NCI-H1092 (cell line): ENCODE data around the gene SOST.
A peak's percentile ranks its signal among the peaks of the same experiment; 100 is the strongest.
"Not testable (repeated sequence)": the region's sequence is repeated elsewhere in the genome, so short reads cannot be mapped to it uniquely, and the experiment has no call there.

Experiments
- DNase-seq: peaks from one replicate; lab custom pipeline; 2025; lab: John Stamatoyannopoulos, UW

SOST gene

DNA sequence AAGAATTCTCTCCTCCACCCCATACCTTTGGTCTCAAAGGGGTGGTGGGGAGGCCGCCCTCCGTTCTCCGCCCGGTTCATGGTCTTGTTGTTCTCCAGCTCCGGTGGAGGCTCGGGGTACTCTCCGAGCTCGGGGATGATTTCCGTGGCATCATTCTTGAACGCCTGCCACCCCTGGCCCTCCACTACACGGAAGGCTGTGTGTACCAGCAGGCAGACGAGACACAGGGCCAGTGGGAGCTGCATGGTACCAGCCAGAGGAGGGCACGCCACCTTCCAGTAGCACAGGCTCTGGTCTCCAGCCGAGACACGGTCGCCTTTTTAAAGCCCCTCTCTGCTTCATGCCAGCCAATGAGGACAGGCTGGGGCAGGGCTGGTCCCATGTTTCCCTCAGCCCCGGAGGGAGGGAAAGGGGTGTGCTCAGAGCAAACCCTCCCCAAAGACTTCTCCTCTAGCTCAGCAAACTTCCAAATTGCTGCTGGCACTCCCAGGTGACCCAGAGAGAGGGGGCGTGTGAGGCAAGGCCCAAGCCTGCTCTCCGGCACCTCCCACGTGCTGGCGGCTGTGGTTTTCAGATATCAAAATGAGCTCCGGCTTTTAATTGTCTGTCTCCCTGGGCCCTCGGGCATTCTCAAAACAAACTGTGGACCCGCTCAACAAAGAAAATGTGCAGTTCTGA is at the start of gene SOST:
Gene SOST, minus strand, starts transcription at position 295 of the 678 bp plus-strand sequence. Its CDS starts 50 bp downstream, at position 245.
- no peak for DNase-seq

DNA sequence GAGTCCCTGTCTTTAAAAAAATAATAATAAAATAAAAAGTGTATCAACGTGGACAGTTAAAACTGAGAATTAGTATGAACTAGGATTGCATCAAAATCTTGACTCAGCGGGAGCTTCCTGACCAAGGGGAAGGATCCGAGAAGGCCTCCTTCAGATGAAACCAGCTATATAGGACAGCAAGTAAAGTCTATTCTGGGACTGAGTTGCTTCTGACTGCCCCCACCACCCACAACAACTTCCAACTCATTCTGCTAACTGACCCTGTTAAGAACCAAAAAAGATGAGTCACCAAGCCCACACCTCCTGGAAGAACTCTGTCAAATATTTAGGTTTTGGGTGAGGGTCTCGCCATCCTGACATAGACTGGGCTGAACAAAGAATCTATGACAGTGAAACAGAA is 49.5 kb upstream of the SOST start:
- no peak for DNase-seq

DNA sequence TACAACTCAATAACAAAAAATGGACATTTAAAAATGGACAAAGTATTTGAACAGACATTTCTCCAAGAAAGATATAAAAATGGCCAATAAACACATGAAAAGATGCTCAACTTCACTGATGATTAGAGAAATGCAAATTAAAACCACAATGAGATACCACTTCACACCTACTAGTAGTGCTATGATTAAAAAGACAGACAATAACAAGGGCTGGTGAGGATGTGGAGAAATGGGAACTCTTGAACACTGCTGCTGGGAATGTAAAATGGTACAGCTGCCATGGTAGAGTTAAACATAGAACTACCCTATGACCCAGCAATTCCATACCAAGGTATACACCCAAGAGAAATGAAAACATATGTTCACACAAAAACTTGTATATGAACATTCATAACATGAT is 46.5 kb upstream of the SOST start:
- DNase-seq = no peak

DNA sequence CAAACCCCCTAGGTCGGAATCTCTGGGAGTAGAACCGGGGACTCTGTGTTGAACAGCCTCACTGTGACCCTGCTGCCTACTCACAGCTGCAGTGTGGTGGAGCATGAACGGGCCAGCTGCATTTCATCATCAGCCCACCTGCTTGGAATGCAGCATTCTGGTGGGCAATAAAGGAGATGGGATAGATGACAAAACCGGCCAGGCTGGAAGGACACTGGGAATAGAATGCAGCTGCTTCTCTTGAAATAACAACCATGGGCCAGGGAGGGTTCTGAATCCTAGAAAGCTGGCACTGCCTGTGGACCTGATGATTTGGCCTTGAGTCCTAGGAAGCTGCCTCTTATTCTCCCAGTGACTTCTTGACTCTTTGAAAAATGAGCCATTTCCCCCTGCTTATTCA is 45.2 kb upstream of the SOST start:
- DNase-seq = no peak

DNA sequence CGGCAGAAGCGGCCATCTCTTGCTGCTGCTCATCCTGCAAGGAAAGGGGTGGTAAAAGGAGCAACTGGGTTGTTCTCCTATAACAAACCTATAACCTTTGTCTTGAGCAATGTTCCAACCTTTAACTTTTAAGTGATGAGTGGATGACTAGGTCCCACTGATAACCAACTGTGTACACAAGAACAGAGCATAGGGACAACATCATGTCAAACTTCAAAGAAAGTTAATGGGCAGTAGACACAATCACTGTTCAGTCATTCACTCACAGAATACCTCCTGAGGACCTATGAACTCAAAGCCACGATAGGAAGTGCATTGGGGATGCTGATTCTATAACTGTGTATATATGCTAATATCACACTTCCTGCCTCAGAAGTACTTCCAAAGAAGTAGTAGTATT is 43.3 kb upstream of the SOST start:
- DNase-seq = no peak

DNA sequence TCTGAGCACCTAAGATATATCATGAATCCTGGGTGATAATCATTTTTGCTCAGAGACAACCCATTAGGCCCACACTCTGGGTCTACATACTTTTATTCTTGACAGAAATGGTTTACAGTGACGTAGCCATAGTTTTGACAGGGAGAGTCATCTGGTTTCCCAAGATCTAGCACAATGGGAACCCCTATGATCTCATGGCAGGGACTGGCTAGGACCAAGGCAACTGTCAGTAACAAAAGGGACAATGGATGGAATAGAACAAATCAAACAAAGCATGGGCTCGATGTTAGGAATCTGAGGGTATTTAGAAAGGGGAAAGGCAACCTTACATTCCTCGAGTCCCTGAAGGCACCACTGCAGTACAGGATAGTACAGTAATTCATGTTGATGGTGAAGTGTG is 42.1 kb upstream of the SOST start:
- no peak for DNase-seq

DNA sequence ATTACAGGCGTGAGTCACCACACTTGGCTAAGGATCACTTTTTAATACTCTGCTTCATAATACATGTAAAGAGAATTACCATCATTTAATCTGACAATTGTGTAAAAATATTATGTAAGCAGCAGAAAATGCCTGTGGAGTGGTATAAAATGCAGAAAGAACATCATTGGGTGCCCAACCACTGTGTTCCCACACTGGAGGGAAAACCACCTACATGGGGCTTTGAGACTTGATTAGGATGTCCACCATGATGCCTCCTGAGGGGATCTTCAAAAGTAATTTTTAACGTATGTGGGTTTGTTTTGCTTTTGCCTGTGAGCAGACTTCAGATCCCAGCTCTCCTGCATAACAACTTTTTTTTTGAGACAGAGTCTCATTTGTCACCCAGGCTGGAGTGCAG is 40.5 kb upstream of the SOST start:
- no peak for DNase-seq

DNA sequence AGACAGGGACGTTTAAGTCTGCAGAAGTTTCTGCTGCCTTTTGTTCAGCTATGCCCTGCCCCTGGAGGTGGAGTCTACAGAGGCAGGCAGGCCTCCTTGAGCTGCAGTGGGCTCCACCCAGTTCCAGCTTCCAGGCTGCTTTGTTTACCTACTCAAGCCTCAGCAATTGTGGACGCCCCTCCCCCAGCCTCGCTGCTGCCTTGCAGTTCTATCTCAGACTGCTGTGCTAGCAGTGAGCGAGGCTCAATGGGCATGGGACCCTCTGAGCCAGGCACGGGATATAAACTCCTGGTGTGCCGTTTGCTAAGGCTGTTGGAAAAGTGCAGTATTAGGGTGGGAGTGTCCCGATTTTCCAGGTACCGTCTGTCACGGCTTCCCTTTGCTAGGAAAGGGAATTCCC is 39.4 kb upstream of the SOST start:
- not testable (repeated sequence) for DNase-seq

DNA sequence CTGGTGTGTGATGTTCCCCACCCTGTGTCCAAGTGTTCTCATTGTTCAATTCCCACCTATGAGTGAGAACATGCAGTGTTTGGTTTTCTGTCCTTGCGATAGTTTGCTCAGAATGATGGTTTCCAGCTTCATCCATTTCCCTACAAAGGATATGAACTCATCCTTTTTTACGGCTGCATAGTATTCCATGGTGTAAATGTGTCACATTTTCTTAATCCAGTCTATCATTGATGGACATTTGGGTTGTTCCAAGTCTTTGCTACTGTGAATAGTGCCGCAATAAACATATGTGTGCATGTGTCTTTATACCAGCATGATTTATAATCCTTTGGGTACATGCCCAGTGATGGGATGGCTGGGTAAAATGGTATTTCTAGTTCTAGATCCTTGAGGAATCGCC is 34.1 kb upstream of the SOST start:
- not testable (repeated sequence) for DNase-seq

DNA sequence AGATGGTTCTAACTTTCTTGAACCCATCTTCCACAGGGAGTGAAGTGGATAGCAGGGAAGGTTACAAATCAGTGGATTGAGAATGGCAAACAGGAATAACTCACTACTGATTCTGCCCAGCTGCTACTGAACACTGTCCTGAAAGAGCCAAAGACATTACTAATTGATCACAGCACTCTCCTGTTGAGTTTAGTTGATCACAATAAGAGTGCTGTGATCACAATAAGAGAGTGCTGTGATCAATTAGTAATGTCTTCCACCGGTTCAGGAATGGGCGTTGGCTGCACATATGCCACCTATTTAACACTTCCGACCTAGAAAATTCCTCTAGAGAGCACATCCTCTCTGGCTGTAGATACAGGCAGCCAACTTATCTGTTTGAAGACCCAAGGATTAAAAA is 33.0 kb upstream of the SOST start:
- no peak for DNase-seq

DNA sequence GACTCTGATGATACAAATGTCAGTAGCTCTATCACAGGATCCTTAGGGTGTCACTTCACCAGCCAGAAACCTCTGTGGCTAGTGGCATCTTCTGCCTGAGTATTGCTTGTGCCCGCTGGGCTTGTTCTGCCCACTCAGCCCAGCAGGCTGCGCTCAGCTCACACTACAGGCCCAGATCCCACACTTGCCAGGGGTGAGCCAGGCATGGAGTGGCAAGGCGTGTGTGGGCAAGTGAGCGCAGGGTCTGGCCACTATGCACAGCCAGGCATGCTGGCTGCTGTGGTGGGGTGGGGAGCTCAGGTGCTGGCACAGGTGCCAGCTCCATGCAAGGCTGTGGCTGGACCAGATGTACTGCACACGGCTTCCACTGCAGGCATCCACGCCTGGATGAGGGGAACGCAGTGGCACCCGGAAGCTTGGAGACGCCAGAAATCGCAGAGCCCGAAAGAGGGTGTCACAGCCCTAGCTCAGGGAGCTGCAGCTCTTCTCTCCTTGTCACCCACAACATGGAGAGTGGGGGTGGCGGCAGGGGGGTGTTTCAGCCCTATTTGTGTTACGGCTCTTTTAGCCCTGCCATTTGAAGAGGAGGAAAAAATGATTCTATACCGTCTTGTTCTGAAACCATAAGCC is 31.8 kb upstream of the SOST start:
- DNase-seq = peak; percentile 38

DNA sequence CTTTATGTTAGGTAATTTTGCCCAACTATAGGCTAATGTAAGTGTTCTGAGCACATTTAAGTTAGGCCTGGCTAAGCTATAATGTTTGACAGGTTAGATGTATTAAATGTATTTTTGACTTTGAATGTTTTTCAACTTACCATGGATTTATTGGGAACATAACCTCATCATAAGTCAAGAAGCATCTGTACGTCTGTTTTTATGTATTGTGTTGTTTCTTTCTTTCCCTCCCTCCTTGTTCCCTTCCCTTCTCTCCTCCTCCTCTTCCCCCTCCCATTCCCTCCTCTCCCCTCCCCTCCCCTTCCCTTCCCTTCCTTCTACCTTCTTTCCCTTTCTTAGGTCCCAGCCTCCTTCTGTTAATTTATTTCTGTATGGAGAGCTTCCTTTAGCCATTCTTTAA is 30.9 kb upstream of the SOST start:
- no peak for DNase-seq

DNA sequence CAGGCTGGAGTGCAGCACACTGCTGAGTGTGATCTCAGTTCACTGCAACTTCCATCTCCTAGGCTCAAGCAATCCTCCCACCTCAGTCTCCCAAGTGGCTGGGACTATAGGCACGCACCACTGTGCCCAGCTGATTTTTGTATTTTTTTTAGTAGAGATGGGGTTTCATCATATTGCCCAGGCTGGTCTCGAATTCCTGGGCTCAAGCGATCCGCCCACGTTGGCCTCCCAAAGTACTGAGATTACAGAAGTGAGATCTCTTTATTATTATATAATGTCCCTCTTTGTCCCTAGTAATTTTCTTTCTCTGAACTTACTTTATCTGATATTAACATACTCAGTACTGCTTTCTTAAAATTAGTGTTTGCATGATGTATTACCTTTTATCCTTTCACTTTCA is 29.9 kb upstream of the SOST start:
- DNase-seq = no peak

DNA sequence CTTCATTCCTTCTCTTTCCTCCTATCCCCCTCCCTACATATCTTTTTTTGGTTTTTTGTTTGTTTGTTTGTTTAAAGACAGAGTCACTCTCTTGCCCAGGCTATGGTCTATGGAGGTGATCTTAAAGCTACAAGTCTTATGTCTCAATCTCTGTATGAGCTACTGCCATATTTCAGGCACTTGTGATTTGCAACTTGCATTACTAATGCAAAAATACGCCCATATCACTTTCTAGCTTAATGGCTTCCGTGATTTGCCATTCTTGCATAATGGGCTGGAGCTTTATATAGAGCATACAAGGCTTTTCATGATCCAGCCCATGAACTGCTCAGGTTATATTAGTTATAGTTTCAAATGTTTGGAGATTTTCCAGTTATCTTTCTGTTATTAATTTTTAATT is 29.1 kb upstream of the SOST start:
- DNase-seq = no peak

DNA sequence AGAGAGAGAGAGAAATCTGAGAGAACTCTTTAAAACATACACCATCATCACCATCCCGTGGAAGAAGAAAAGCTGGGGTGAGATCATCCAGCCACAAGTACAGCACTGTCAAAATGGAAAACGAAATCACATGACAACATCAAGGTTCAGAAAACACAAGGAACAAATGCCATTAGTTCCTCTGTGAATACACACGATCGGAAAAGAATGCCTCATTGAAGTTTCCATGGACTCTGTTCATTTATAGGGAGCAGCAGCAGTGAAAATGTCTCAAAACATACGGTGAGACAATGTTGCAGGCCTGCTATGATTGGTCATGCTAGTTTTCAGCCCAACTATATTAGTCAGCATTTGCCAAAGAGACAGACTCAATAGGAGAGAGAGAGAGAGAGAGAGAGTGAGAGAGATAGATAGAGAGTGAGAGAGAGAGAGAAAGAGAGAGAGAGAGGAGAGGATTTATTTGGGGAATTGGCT is 26.1 kb upstream of the SOST start:
- DNase-seq = no peak

DNA sequence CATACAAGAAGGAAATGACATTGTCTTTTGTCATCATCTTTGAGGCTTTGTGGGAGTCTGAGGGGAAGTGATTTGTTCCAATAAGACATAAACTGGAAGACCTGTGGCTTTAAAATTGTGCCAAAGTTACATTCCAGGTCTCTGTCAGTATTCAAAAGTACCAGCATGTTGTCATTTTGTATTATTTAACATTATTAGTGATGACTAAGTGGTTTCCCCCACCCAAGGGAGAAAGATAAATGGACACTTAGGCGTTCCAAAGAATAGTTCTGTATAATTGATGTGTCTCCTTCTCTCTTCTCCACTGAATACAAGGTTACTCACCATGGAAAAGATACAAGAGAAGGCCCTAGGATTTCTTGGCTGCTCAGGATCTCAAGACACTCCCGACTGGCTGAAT is 25.5 kb upstream of the SOST start:
- no peak for DNase-seq

DNA sequence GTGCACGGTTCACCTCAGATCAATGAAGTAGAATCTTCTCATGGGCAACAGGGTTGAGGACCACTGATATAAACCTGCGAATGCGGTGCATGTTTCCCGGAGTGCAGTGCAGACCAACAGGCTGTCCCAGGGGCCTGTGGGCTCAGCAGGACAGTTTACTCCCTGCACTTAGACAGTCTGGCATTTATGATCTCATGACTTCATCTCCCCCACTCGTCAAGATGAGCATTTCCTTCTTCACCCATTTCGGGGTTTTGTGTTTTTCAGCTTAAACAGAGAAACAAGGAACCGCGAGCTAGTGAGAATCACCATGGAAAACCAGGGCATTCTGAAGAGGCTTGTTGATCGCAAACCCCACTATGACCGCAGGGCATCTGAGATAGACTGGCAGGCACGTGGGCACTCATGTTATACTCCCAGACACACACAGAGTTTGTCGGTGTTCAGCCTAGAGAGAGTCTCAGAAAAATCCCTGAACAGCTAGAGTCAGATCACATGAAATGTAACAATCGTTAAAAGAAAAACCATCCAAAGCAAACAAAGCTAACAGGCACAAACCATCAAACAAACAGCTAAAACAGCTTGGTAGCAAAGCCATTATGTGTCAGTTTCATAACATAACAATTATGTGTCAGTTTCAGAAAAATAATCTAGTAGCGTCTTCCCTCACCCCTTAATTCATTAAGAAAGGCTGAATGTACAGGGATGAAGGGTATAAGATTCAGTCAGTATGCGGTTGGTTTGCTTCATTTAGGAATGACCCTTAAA is 24.5 kb upstream of the SOST start:
- no peak for DNase-seq

DNA sequence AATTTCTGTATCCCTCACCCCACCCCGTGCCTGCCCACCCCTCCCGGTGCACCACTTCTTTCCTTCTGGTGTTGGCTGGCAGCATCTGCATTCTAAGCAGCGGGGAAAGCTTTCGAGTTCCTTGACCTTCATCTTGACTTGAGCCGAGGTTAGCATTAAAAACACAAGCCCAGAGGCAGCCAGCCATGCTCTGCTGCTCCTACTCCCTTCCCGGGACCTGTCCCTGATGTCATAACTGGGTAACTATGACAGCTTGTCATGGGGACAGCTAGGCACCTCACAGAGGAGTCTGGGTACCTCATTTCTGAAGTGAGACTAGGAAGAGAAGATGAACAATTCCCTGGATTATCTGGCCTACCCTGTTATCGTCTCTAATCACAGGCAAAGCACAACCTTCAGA is 21.5 kb upstream of the SOST start, which contains the start of gene CFAP97D1:
Gene CFAP97D1, plus strand, starts transcription at position 301 of the 400 bp plus-strand sequence. Its CDS starts 28 bp downstream, at position 329.
- DNase-seq = no peak

DNA sequence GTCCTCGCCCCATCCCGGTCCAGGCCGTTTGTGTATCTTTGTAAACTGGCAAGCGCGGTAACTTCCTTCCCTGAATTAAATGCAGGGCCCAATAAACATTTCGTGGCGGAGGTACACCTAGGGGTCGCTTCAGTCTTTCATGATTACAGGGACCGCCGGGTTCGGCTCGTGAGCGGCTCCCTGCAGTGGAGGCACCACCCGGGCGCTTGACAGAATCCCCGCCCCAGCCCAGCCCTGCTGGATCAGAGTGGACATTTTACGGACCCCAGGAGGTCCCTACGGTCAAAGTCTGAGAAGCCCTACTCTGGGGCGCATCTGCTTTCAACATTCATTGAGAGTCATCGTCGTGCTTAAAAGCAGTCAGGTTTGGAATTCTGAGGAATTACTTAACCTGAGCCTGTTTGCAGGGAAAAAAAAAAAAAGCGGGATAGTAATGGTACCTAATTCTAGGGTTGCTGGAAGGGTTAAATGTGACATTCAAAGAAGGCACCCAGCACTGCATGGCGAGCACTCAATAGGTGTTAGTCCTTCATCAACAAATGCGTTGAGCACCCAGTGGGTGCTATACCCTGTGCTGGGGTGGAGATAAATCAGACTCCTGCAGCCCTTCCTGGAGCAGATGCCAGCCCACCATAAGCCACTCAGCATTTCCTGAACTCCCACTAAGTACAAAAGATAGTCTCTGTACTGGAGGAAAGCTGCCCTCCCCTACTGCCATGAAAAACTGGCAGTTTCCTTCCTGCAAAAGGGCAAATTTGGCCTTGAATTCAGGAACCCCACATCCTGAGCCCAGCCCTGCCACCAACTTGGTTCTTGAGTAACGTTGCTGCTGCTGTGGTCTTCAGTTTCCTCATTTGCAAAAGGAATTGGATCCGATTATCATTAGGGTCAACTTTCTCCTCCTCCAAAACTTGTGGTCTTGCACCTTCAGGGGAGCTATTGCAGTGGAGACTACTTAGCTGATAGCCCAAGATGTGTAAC is 20.8 kb upstream of the SOST start:
- DNase-seq = no peak

DNA sequence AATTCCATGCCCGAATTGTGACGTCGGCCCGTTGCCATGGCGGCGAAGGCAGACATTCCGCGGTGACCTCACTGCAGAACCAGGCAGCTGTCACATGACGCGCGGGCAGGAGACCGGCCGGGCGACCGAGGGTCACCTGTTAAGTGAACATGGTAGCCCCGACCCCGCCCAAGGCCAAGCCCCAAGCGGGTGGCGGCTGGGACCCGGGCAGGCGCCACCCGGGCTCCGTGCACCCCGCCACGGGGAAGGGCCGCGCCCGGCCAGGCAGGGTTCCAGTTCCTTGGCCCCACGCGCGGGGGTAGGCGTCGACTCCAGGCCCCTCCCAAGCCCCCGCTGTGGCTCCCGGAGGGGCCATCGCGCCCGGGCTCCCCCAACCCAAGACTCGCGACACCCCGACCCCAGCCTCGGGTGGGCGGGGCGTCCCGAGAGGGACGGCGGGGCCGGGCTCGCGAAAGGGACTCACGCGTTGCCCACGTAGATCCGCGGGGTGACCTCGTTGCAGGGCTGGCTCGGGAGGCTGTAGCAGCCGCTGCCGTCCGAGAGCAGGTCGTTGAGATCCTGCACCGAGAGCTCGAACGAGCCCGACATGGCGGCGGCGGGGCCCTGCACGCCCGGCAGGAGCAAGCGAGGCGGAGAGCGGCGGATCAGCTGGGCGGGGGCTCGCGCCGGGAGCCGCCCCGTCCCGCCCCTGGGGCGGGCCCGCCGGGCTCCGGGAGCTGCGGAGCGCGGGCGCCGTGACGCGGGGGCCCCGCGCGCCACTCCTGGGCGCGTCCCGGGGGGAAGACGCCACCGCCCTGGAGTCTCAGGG is 19.9 kb upstream of the SOST start, which contains the start of gene DUSP3:
Gene DUSP3, minus strand, starts transcription at position 641 of the 808 bp plus-strand sequence. Its CDS starts 53 bp downstream, at position 588.
- peak; percentile 58 for DNase-seq
